ACC112 (cell line): Measurements from ENCODE around the gene PRSS38.

Source experiments
- H2AFZ ChIP-seq: fragments of 200-600 bp; sonication (generic); one replicate; pipeline ENCODE4 v1.6.0; 2017; ENCODE audit warnings: antibody characterized with exemption, low read length; ENCODE audit not compliant: unreplicated experiment
- H3K27ac ChIP-seq: fragments of 200-600 bp; sonication (generic); 2 replicates; pipeline ENCODE4 v1.5.1; 2014; ENCODE audit warnings: low read depth, mild to moderate bottlenecking, antibody characterized with exemption, low read length, moderate library complexity
- H3K27me3 ChIP-seq: fragments of 200-600 bp; sonication (generic); 2 replicates; pipeline ENCODE4 v1.6.1; 2014; ENCODE audit warnings: mild to moderate bottlenecking, antibody characterized with exemption, low read length, moderate library complexity, mixed read lengths; ENCODE audit not compliant: insufficient read depth
- H3K36me3 ChIP-seq: fragments of 200-600 bp; sonication (generic); 2 replicates; pipeline ENCODE4 v1.6.1; 2016; ENCODE audit warnings: mild to moderate bottlenecking, antibody characterized with exemption, low read length, moderate library complexity, mixed read lengths; ENCODE audit not compliant: insufficient read depth
- H3K4me1 ChIP-seq: fragments of 200-600 bp; sonication (generic); one replicate; pipeline ENCODE4 v1.6.1; 2016; ENCODE audit warnings: low read length, mixed read lengths; ENCODE audit not compliant: insufficient read depth, unreplicated experiment, control insufficient read depth
- H3K4me3 ChIP-seq: fragments of 200-600 bp; sonication (generic); 2 replicates; pipeline ENCODE4 v1.5.1; 2014; ENCODE audit warnings: mild to moderate bottlenecking, low read depth, low read length
- H3K79me2 ChIP-seq: fragments of 200-600 bp; sonication (generic); one replicate; pipeline ENCODE4 v1.6.0; 2016; ENCODE audit warnings: low read length; ENCODE audit not compliant: control insufficient read depth, unreplicated experiment, insufficient read depth

The PRSS38 gene

GRCh38 chr1:227813962-227814361 is 1.5 kb upstream of the PRSS38 start:
- Histone ChIP-seq H3K27me3 (peaks cover 2% of the 10 kb centered on the region; the same call in 1 of the 2 replicates), H2AFZ (no peak overlapping the region), H3K4me3 (no peak overlapping the region), H3K79me2 (no peaks in the 10 kb centered on the region), H3K27ac (no peak overlapping the region), H3K4me1 (peaks cover under 1% of the 10 kb centered on the region), H3K36me3 (no peaks in the 10 kb centered on the region)

DNA sequence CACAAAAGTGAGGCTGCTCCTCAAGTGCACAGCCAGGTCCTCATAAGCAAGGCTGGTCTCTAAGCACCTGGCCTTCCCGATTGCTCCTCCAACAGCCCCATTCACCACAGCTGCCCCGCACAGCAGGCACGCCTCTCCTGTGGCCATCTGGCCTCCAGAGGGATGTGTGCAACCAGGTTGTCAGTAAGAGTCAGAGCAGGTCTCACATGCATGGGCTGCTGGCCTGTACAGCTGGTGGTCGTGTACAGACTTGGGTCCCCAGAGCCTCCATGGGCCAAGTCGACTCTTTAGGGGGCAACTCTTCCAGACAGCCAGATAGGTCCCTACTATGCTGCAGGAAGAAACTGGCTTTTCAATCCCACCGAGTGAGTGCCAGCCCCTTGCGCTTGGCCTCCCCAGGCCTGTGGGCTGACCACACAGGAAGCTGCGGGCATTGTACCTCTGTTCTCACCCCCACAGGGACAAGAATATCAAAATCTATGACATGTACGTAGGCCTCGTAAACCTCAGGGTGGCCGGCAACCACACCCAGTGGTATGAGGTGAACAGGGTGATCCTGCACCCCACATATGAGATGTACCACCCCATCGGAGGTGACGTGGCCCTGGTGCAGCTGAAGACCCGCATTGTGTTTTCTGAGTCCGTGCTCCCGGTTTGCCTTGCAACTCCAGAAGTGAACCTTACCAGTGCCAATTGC is 1.4 kb downstream of the PRSS38 start:
- H3K36me3 ChIP-seq: no peaks in the 10 kb centered on the region
- no peak overlapping the region for H3K27ac ChIP-seq
- H2AFZ ChIP-seq: no peak overlapping the region
- H3K79me2 ChIP-seq: no peaks in the 10 kb centered on the region
- no peaks in the 10 kb centered on the region for H3K4me1 ChIP-seq
- H3K4me3 ChIP-seq: no peak overlapping the region
- peaks cover 15% of the 10 kb centered on the region for H3K27me3 ChIP-seq

DNA sequence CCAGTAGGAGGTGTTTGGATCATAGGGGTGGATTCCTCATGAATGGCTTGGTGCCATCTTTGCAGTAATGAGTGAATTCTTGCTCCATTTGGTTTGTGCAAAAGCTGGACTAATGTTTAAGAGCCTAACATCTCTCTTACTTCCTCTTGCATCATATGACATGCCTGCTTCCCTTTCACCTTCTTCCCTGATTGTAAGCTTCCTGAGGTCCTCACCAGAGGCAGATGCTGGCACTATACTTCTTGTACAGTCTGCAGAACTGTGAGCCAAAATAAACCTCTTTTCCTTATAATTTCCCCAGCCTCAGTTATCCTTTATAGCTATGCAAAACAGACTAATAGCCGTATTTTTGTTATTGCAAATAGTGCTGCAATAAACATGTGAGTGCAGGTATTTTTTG is 8.1 kb downstream of the PRSS38 start:
- Histone ChIP-seq H3K27me3 (peaks cover 62% of the 10 kb centered on the region), H3K27ac (no peak overlapping the region), H3K79me2 (no peaks in the 10 kb centered on the region), H2AFZ (no peak overlapping the region), H3K4me1 (no peaks in the 10 kb centered on the region), H3K4me3 (no peak overlapping the region), H3K36me3 (no peaks in the 10 kb centered on the region)

GRCh38 chr1:227824204-227824603 is 8.7 kb downstream of the PRSS38 start:
- H3K4me1 ChIP-seq: no peaks in the 10 kb centered on the region
- no peaks in the 10 kb centered on the region for H3K79me2 ChIP-seq
- no peak overlapping the region for H3K27ac ChIP-seq
- H3K36me3 ChIP-seq: no peaks in the 10 kb centered on the region
- no peak overlapping the region for H2AFZ ChIP-seq
- H3K27me3 ChIP-seq: peaks cover 64% of the 10 kb centered on the region
- no peak overlapping the region for H3K4me3 ChIP-seq

DNA sequence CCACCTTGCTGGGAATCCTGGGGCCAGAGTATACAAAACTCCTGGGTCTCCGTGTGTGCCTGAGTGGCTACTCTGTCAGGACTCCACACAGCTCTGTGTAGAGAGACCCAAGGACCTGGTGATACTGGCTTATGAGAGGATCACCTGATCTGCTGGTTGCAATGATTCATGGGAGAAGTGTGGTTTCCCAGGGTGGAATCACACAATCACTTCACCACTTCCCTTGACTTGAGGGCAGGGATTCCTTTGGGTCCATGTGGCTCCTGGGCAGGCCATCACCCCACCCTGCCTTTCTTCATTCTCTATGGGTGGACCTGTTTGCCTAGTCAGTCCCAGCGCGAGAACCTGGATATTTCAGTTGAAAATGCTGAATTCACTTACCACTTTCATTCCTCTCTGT is 13.3 kb downstream of the PRSS38 start:
- H3K27ac ChIP-seq: no peak overlapping the region

DNA sequence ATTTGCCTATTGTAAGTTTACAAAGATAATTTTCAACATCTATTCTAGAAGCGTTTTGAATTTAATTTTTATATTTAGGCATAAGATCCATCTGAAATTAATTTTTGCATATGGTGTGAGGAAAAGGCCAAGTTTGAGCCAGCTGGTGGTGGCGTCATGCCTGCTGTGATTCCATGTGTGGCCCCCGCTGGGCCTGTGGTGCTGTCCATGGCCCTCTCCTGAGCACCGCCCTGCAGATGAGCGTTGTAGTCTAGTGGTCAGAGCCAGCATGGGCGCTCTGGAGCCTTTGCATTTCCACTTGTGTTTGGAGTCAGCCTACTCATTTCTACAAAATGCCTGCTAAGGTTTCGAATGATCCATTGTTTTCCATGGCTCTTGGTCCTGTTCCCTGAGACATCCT is 22.7 kb downstream of the PRSS38 start:
- H3K4me1 ChIP-seq: no peaks in the 10 kb centered on the region
- H2AFZ ChIP-seq: no peak overlapping the region
- peaks cover 39% of the 10 kb centered on the region for H3K27me3 ChIP-seq
- no peak overlapping the region for H3K4me3 ChIP-seq
- H3K27ac ChIP-seq: no peak overlapping the region
- no peaks in the 10 kb centered on the region for H3K79me2 ChIP-seq
- H3K36me3 ChIP-seq: no peaks in the 10 kb centered on the region

More for the DNA sequence above, 13.3 kb downstream of the PRSS38 start:
- H2AFZ ChIP-seq: no peak overlapping the region
- H3K79me2 ChIP-seq: no peaks in the 10 kb centered on the region
- peaks cover 71% of the 10 kb centered on the region for H3K27me3 ChIP-seq
- no peak overlapping the region for H3K4me3 ChIP-seq
- H3K4me1 ChIP-seq: no peaks in the 10 kb centered on the region
- H3K36me3 ChIP-seq: no peaks in the 10 kb centered on the region

GRCh38 chr1:227841096-227841495 is 25.6 kb downstream of the PRSS38 start:
- Histone ChIP-seq H3K79me2 (no peaks in the 10 kb centered on the region), H2AFZ (no peak overlapping the region), H3K36me3 (no peaks in the 10 kb centered on the region), H3K4me3 (no peak overlapping the region), H3K4me1 (no peaks in the 10 kb centered on the region), H3K27ac (no peak overlapping the region), H3K27me3 (peaks cover 18% of the 10 kb centered on the region)

DNA sequence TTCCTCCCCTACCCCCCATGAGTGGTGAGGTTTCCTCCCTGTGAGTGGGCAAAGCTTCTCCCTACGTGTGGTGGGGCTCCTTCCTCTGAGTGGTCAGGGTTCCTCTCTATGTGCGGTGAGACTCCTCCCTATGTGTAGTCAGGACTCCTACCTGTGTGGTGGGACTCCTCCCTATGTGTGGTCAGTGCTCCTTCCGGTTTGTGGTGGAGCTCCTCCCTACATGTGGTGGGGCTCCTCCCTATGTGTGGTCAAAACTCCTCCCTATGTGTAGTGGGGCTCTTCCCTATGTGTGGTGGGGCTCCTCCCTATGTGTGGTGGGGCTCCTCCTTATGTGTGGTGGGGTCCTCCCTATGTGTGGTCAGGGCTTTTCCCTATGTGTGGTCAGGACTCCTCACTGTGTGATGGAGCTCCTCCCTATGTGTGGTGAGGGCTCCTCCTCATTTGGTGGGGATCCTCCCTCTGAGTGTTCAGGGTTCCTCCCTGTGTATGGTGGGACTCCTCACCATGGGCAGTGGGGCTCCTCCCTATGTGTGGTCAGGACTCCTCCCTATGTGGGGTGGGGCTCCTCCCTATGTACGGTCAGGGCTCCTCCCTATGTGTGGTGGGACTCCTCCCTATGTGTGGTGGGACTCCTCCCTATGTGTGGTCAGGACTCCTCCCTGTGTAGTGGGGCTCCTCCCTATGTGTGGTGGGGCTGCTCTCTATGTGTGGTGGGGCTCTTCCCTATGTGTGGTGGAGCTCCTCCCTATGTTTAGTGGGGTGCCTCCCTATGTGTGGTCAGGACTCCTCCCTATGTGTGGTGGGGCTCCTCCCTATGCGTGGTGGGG is 29.1 kb downstream of the PRSS38 start:
- Histone ChIP-seq H3K27me3 (peaks cover 21% of the 10 kb centered on the region), H3K27ac (no peak overlapping the region), H3K79me2 (no peaks in the 10 kb centered on the region), H2AFZ (no peak overlapping the region), H3K4me1 (no peaks in the 10 kb centered on the region), H3K36me3 (no peaks in the 10 kb centered on the region), H3K4me3 (no peak overlapping the region)

DNA sequence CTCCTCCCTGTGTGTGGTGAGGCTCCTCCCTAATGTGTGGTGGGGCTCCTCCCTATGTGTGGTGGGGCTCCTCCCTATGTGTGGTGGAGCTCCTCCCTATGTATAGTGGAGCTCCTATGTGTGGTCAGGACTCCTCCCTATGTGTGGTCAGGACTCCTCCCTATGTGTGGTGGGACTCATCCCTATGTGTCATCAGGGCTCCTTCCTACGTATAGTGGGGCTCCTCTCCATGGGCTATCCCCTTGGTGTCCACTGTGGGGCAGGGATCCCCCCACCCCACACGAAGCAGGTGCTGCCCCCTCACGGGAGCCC is 29.6 kb downstream of the PRSS38 start:
- no peak overlapping the region for H3K27ac ChIP-seq
- H3K36me3 ChIP-seq: no peaks in the 10 kb centered on the region
- H3K27me3 ChIP-seq: peaks cover 24% of the 10 kb centered on the region

GRCh38 chr1:227845519-227845918 is 30.0 kb downstream of the PRSS38 start:
- Histone ChIP-seq H3K4me3 (no peak overlapping the region), H3K79me2 (no peaks in the 10 kb centered on the region), H3K36me3 (no peaks in the 10 kb centered on the region), H2AFZ (no peak overlapping the region), H3K4me1 (no peaks in the 10 kb centered on the region), H3K27ac (no peak overlapping the region), H3K27me3 (peaks cover 28% of the 10 kb centered on the region)

More for the DNA sequence above, 29.6 kb downstream of the PRSS38 start:
- Histone ChIP-seq H3K79me2 (no peaks in the 10 kb centered on the region), H3K4me1 (no peaks in the 10 kb centered on the region), H3K4me3 (no peak overlapping the region), H2AFZ (no peak overlapping the region)
